Stomach (tissue), 4 donors: Measurements from ENCODE around the gene ERC2.

ENCODE experiments used
- CTCF ChIP-seq, 7 experiments: fragments of 450-650 bp in 4 of 7; fragments of 200-600 bp in 3 of 7; sonication (generic) in 3 of 7; IDR thresholded peaks; one replicate each; pipeline ENCODE4 v1.5.1; 2016 to 2019; ENCODE audit warnings: antibody characterized with exemption in 7 of 7, control low read depth in 2 of 7, mild to moderate bottlenecking in 1 of 7
- EP300 ChIP-seq: sonication (generic); formaldehyde crosslinking; IDR thresholded peaks from one replicate; pipeline ENCODE4 v1.6.1; 2017; ENCODE audit warnings: antibody characterized with exemption
- POLR2A ChIP-seq, 4 donors: fragments of 450-650 bp; IDR thresholded peaks; one replicate each; pipeline ENCODE4 v1.6.1; 2016; ENCODE audit warnings: antibody characterized with exemption in 4 of 4, control low read depth in 2 of 4, mild to moderate bottlenecking in 1 of 4, moderate library complexity in 1 of 4
- POLR2AphosphoS5 ChIP-seq, 3 donors: sonication (generic); formaldehyde crosslinking; IDR thresholded peaks; one replicate each; pipeline ENCODE4 v1.6.1; 2016; ENCODE audit warnings: antibody characterized with exemption in 3 of 3

GRCh38 chr3:56308471-56308870 lies 159.8 kb downstream of the ERC2 start:
- TF ChIP-seq POLR2A (IDR thresholded peaks at IDR 0.05) (no peak), CTCF (IDR thresholded peaks at IDR 0.05) (no peak), POLR2AphosphoS5 (IDR thresholded peaks at IDR 0.05) (no peak), EP300 (no peak)
